Stimulated activated CD8-positive, alpha-beta memory T cell treated with anti-CD3 and anti-CD28 coated beads, Interleukin-4, amount 100 ng/mL, for 4 hours (primary cell): ENCODE data around the gene ALOX12B.
"Not testable (repeated sequence)": the region's sequence is repeated elsewhere in the genome, so short reads cannot be mapped to it uniquely, and the experiment has no call there.

Experiments
- DNase-seq, 2 donors: peaks; one replicate each; pipeline ENCODE4 v3.0.0-alpha.2; 2020; ENCODE audit warnings: low read depth in 2 of 2, low spot score in 1 of 2

Gene ALOX12B

GRCh38 chr17:8046929-8047768, 40.4 kb downstream of the ALOX12B start:
- DNase-seq: no peak

- DNase-seq: no peak
Measured at GRCh38 chr17:8046306-8046928, 41.1 kb downstream of the ALOX12B start.

DNA sequence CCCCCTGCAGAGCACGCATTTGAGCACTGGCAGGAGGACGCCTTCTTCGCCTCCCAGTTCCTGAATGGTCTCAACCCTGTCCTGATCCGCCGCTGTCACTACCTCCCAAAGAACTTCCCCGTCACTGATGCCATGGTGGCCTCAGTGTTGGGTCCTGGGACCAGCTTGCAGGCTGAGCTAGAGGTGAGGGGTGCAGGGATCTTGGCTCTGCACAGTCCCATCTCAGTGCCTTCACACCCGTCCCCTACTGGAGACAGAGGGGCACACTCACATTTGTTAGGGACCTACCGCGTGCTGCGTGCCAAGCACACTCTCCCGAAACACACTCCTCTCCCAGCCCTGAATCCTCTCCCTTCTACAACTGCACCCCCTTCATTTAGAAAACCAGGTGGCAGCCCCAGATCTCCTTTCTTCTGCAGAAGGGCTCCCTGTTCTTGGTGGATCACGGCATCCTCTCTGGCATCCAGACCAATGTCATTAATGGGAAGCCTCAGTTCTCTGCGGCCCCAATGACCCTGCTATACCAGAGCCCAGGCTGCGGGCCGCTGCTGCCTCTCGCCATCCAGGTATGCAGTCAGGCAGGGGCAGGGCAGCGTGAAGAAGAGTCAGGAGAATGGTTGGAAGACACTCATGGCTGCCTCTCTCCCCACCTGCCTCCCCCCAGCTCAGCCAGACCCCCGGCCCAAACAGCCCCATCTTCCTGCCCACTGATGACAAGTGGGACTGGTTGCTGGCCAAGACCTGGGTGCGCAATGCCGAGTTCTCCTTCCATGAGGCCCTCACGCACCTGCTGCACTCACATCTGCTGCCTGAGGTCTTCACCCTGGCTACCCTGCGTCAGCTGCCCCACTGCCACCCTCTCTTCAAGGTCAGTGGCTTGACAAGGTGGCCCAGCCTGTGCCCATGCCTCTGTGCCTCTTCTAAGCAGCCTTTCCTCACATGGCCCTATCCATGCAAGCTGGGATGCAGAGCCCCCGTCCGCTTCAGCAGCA, 42.4 kb downstream of the ALOX12B start:
- DNase-seq: no peak

DNA sequence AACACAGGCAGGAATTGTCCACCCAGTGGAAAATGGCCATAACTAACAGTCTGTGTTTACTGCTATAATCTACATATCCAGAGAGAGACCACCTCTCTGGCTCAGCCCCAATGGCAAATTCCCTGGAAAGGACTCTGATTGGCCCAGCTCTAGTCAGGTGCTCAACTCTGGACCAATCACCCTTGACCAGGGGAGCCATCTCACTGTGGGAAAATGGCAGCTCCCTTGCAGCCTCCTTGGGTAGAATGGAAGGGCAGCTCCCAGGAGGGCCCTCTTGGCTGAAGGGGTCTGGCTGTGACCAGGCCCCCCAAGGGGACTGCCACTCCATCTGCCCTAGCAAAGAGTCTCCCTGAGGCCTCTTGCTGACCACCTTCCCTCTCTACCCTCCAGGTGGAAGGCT, 45.5 kb downstream of the ALOX12B start:
- no peak for DNase-seq

DNA sequence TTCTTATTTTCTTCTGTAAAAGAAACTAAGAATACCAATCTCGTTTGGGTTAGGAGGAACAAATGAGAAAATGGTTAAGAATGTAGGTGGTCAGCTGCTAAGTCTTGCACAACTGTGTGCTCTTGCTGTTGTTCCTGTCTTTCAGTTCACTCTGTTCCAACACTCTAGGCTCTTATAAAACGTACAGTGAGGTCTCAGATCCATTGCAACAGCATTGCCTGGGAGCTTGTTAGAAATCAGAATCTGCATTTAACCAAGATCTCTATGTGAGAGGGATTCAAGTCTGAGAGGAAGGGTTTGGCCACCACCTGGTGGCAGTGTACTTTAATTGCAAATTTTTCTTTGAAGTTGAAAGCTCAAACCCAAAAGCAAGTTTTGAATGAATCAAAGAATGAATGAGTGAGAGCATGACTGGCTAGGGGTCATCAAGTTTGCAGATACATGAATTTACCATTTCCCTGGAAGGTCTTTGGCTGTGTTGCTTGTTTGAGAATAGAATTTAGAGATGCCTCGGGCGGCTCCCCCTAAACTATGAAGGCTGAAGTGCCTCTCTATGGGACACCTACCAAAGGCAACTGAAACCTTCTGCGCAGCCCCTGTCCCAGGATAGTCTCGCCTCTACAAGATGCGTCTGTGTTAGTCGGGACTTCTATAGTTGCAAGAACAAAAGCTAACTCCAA, 46.1 kb downstream of the ALOX12B start:
- DNase-seq: no peak

DNA sequence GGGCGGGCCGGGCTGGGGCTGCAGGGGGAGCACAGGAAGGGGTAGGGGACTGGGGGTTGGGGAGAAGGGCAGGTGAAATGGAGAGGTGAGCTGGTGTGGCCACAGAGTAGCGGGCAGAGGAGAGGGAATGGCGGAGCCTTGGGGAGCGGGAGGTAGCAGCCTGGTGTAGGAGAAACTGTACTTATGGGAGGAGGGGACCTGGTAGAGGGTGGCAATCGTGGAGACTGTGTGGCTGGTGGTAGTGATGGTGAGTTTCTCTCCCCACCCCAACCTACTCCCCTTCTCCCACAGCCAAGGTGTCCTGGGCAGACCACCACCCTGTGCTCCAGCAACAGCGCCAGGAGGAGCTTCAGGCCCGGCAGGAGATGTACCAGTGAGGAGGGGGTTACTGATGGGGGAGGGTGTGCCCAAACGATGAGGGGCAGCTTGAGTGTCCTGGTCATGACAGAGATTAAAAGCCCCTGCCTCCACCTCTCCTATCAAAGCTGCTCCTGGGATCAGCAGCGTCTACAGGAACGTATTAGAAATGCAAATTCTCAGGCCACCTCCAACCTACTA, 47.8 kb downstream of the ALOX12B start:
- DNase-seq: no peak

DNA sequence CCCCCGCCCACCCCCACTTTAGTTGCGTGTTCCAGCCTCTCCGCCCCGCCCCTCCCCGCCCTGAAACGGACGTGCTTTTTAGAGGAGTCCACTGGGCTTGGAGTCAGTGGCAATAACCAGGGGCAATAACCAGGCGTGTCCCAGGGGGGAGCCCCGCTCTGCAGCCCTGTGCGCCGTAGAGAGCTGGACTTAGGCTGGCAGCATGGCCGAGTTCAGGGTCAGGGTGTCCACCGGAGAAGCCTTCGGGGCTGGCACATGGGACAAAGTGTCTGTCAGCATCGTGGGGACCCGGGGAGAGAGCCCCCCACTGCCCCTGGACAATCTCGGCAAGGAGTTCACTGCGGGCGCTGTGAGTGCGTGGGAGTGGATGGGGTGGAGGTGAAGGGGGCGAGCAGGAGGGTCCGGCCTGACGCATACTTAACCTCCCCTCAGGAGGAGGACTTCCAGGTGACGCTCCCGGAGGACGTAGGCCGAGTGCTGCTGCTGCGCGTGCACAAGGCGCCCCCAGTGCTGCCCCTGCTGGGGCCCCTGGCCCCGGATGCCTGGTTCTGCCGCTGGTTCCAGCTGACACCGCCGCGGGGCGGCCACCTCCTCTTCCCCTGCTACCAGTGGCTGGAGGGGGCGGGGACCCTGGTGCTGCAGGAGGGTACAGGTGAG, 48.4 kb downstream of the ALOX12B start, which contains the start of gene ALOX15B:
TSS of gene ALOX15B (plus strand) at position 106 of the 657 bp plus-strand sequence. CDS start at position 203, 97 bp downstream.
- no peak for DNase-seq

- no peak for DNase-seq
Measured at GRCh38 chr17:8032442-8032841, 55.1 kb downstream of the ALOX12B start.

DNA sequence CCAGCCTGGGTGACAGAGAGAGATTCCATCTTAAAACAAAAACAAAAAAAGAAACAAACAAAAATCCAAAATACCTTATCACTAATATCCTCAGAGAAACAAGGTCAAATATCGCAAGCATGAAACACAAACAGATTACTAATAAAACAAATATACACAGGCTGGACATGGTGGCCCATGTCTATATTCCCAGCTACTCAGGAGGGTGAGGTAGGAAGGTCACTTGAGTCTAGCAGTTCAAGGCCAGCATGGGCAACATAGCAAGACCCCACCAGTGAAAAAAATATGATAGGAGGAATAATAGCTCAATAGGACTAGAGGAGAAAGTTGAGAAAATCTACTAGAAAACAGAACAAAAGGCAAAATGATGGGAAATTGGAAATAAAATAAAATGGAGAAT, 55.6 kb downstream of the ALOX12B start:
- no peak for DNase-seq

DNA sequence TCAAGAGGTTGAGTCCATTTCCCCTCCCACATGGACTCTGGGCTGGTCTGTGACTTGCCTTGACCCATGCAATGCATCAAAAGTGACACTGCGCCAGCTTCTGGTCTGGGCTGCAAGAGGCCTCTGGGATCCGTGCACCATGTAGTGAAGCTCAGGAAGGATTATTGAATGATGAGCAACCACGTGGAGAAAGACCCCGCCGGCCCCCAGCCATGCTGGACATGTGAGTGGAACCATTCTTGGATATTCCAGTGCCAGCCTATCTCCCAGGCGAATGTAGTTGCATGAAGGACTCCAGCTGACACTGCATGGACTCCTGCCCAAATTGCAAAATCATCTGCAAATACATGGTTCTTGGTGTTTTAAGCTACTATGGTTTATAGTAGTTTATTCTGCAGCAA, 56.3 kb downstream of the ALOX12B start:
- DNase-seq: no peak

- no peak for DNase-seq
Measured at GRCh38 chr17:8029121-8029520, 58.4 kb downstream of the ALOX12B start.

GRCh38 chr17:8025176-8025911, 62.2 kb downstream of the ALOX12B start:
- DNase-seq: no peak

- not testable (repeated sequence) for DNase-seq
Measured at GRCh38 chr17:8024161-8024560, 63.4 kb downstream of the ALOX12B start.
